ENCODE results near the gene PSMD8. TPM values are rescaled to one million over a fixed set of nuclear protein-coding genes. Genes with fewer than 3 reads are reported as not detected.
"Not testable (repeated sequence)": the region's sequence is repeated elsewhere in the genome, so short reads cannot be mapped to it uniquely, and the experiment has no call there.

The PSMD8 gene
- total RNA-seq, 1 experiment from 2014 or later, result 195 TPM

DNA sequence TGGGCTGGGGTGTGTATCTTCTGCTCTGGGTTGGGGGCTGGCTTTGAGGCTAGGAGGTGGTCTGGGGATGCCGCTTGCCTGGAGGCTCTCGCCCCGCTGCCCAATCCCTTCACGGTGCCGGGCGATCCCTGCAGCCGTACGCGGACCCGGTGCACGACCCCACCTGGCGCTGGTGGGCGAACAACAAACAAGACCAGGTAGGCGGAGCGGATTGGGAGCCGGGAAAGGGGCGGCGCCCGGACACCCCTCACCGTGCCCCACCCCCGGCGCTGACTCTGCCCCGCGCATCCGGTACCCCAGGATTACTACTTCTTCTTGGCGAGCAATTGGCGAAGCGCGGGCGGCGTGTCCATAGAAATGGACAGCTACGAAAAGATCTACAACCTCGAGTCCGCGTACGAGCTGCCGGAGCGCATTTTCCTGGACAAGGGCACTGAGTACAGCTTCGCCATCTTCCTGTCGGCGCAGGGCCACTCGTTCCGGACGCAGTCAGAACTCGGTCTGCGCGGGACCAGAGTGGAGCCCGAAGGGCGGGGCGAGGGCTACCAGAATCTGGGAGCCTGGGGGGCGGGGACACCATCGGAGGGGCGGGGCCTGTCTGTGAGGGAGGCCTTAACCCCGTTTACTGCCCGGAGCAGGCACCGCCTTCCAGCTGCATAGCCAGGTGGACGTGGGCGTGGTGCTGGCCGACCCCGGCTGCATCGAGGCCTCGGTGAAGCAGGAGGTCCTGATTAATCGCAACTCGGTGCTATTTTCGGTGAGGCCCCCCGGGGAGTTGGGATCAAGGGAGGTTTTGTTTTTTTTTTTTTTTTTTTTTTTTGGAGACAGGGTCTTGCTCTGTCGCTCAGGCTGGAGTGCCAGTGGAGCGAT lies 12.1 kb upstream of the PSMD8 start:
- ATAC-seq (peak; percentile 80), DNase-seq (ENCODE audit: low read depth, low spot score) (peak; percentile 58)
- Histone ChIP-seq H2AFZ (ENCODE audit: low read depth, low read length, poor library complexity, severe bottlenecking) (peak overlapping the region; percentile 92), H3K4me2 (ENCODE audit: low read length) (peak overlapping the region; percentile 99), H3K9ac (ENCODE audit: low read length) (peak overlapping the region; percentile 46), H3K36me3 (ENCODE audit: control insufficient read depth in 1 of 2, insufficient read depth in 2 of 2, low read length in 2 of 2) (no peaks in the 10 kb centered on the region), H4K20me1 (ENCODE audit: insufficient read depth) (no peaks in the 10 kb centered on the region), H3K4me3 (replicated peaks in 1 of 2; ENCODE audit: low read depth in 1 of 2, low read length in 2 of 2) (peak overlapping the region; percentile 55 to 68), H3K79me2 (ENCODE audit: insufficient read depth, low read length) (no peaks in the 10 kb centered on the region), H3K9me2 (ENCODE audit: insufficient read depth) (no peaks in the 10 kb centered on the region), H3K9me3 (ENCODE audit: control insufficient read depth in 1 of 2, insufficient read depth in 1 of 2, low read depth in 1 of 2, low read length in 2 of 2) (no peaks in the 10 kb centered on the region), H3K27ac (ENCODE audit: low read depth, low read length) (peak overlapping the region; percentile 74), H3K27me3 (ENCODE audit: insufficient read depth, low read length) (peaks cover 11% of the 10 kb centered on the region; the same call in 1 of the 2 replicates), H3K4me1 (ENCODE audit: control insufficient read depth in 1 of 2, insufficient read depth in 2 of 2, low read length in 2 of 2) (peaks cover 8 to 20% of the 10 kb centered on the region in 2 experiments; a peak in 3 of 4 replicates)
- TF ChIP-seq, protein P1, sequence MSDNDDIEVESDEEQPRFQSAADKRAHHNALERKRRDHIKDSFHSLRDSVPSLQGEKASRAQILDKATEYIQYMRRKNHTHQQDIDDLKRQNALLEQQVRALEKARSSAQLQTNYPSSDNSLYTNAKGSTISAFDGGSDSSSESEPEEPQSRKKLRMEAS (IDR thresholded peaks at IDR 0.05), result peak; percentile 6; the same call in 1 of the 2 replicates
- TF ChIP-seq POLR2AphosphoS5 (IDR thresholded peaks at IDR 0.05; ENCODE audit: low read depth, low read length), result peak; percentile 41; the same call in 1 of the 2 replicates
- peak; percentile 30; the same call in 1 of the 2 replicates for TF ChIP-seq EGR1 (IDR thresholded peaks at IDR 0.05; ENCODE audit: low read depth)
- TF ChIP-seq CEBPB (IDR thresholded peaks at IDR 0.05; ENCODE audit: low read depth), result no peak
- POLR2A ChIA-PET, result interaction anchor here (1.7 to 2.3 kb wide), 2 partner anchors 12 to 25 kb away, joined by 7 to 12 read pairs; partner anchors contain the start of genes GGN and PSMD8
- no TSS peak for BruUV-seq (replicated peaks)
- CTCF ChIA-PET, result interaction anchor here (1.0 kb wide), 1 partner anchor 26 kb away, joined by 3 read pairs; the partner anchor contains the start of gene GGN
- intact Hi-C loops (cut with micrococcal nuclease), result no loop called here
- RAD21 ChIA-PET (ENCODE audit: low non-redundant PET in 1 of 2, low total read pairs in 2 of 2, uncharacterized antibody in 2 of 2, unreplicated experiment in 2 of 2), result no interaction called here

DNA sequence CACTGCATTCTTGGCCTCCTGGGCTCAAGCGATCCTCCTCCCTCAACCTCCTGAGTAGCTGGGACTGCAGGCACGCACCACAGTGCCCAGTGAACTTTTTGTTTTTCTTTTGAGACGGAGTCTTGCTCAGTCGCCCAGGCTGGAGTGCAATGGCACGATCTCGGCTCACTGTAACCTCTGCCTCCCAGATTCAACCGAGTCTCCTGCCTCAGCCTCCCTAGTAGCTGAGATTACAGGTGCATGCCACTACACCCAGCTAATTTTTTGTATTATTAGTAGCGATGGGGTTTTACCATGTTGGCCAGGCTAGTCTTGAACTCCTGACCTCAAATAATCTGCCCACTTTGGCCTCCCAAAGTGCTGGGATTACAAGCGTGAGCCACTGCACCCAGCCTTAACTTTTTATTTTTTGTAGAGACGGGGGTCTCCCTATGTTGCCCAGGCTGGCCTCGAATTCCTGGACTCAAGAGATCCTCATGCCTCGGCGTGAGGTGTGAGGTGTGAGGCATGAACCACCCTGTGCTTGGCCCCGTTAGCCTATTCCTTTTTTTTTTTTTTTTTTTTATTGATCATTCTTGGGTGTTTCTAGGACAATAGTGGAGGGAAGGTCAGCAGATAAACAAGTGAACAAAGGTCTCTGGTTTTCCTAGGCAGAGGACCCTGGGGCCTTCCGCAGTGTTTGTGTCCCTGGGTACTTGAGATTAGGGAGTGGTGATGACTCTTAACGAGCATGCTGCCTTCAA lies 11.3 kb upstream of the PSMD8 start:
- Histone ChIP-seq H3K4me3 (replicated peaks in 1 of 2; ENCODE audit: low read depth in 1 of 2, low read length in 2 of 2) (peak overlapping the region; percentile 55 to 68), H3K4me1 (ENCODE audit: control insufficient read depth in 1 of 2, insufficient read depth in 2 of 2, low read length in 2 of 2) (peaks cover 8 to 20% of the 10 kb centered on the region in 2 experiments; a peak in 3 of 4 replicates), H3K27ac (ENCODE audit: low read depth, low read length) (peak overlapping the region; percentile 74), H3K27me3 (ENCODE audit: insufficient read depth, low read length) (peaks cover 11% of the 10 kb centered on the region; the same call in 1 of the 2 replicates), H3K4me2 (ENCODE audit: low read length) (peak overlapping the region; percentile 99)
- ATAC-seq; H3K79me2 ChIP-seq (ENCODE audit: insufficient read depth, low read length); H4K20me1 ChIP-seq (ENCODE audit: insufficient read depth); intact Hi-C loops (cut with micrococcal nuclease); H3K9me2 ChIP-seq (ENCODE audit: insufficient read depth); DNase-seq (ENCODE audit: low read depth, low spot score); BruUV-seq (replicated peaks); CTCF ChIA-PET; H2AFZ ChIP-seq (ENCODE audit: low read depth, low read length, poor library complexity, severe bottlenecking); H3K9me3 ChIP-seq (ENCODE audit: control insufficient read depth in 1 of 2, insufficient read depth in 1 of 2, low read depth in 1 of 2, low read length in 2 of 2); H3K9ac ChIP-seq (ENCODE audit: low read length); H3K36me3 ChIP-seq (ENCODE audit: control insufficient read depth in 1 of 2, insufficient read depth in 2 of 2, low read length in 2 of 2): not testable (repeated sequence)
- ChIA-PET RAD21 (ENCODE audit: low non-redundant PET in 1 of 2, low total read pairs in 2 of 2, uncharacterized antibody in 2 of 2, unreplicated experiment in 2 of 2) (interaction anchor here in 1 of 2 experiments (0.6 kb wide), 1 partner anchor 36 kb away, joined by 3 read pairs; no protein-coding TSS in a partner anchor), POLR2A (interaction anchor here (1.7 to 2.3 kb wide), 2 partner anchors 11 to 24 kb away, joined by 7 to 12 read pairs; partner anchors contain the start of genes GGN and PSMD8)
